Uterus (tissue), 4 donors: Measurements from ENCODE around the gene HTT. TPM values are rescaled to one million over a fixed set of nuclear protein-coding genes. Genes with fewer than 3 reads are reported as not detected.

Experiments used
- DNase-seq, 2 donors: peaks; one replicate each; pipeline ENCODE4 v3.0.0-alpha.2; 2019 to 2020
- H3K27ac ChIP-seq, 2 donors: fragments of 200-600 bp; sonication (generic); 1 replicate in 1 of 2; 2 replicates in 1 of 2; pipeline ENCODE4 v1.5.1; 2016 to 2018
- H3K27me3 ChIP-seq, 2 donors: fragments of 200-600 bp; sonication (generic); one replicate each; pipeline ENCODE4 v1.5.1; 2018 to 2019; ENCODE audit warnings: control low read depth in 1 of 2
- H3K36me3 ChIP-seq, 2 donors: fragments of 200-600 bp; sonication (generic); one replicate each; pipeline ENCODE4 v1.5.1; 2019; ENCODE audit warnings: control low read depth in 1 of 2
- H3K4me1 ChIP-seq, 2 donors: fragments of 200-600 bp; sonication (generic); one replicate each; pipeline ENCODE4 v1.5.1; 2018 to 2019; ENCODE audit warnings: control low read depth in 1 of 2
- H3K4me3 ChIP-seq, 2 donors: fragments of 200-600 bp; sonication (generic); 1 replicate in 1 of 2; 2 replicates in 1 of 2; pipeline ENCODE4 v1.5.1; 2018 to 2019; ENCODE audit warnings: mild to moderate bottlenecking in 1 of 2
- H3K9me3 ChIP-seq, 2 donors: fragments of 200-600 bp; sonication (generic); one replicate each; pipeline ENCODE4 v1.5.1; 2019; ENCODE audit warnings: control low read depth in 1 of 2
- CTCF ChIP-seq, 4 experiments: fragments of 200-600 bp in 2 of 4; fragments of 450-650 bp in 2 of 4; sonication (generic) in 2 of 4; IDR thresholded peaks; one replicate each; pipeline ENCODE4 v1.5.1; 2016 to 2019; ENCODE audit warnings: antibody characterized with exemption in 4 of 4, mild to moderate bottlenecking in 2 of 4, moderate library complexity in 1 of 4
- POLR2A ChIP-seq, 2 donors: fragments of 450-650 bp; IDR thresholded peaks; one replicate each; pipeline ENCODE4 v1.6.1; 2016; ENCODE audit warnings: antibody characterized with exemption in 2 of 2, mild to moderate bottlenecking in 1 of 2, moderate library complexity in 1 of 2
- intact Hi-C: fragments of 100-400 bp; cut with DNase I; formaldehyde crosslinking; loops from one replicate; pipeline ENCODE4 v1.15.1; 2023; ENCODE audit warnings: low total_unique reads
- total RNA-seq, 4 donors: library from RNA; depleted of rRNA in 3 of 4; stranded (reverse); fragments of >200 nt in 3 of 4; gene quantifications; one replicate each; pipeline versions ENCODE4 v1.1.0 to v1.2.4, GENCODE V29; 2014 to 2023
- donor health status: DM: yes; HTN: yes; CAD: no.

Gene HTT
- total RNA-seq, 4 donors from 2014 or later = 10.9 to 81.4 (median 49.8) TPM

- Histone ChIP-seq H3K4me1 (no peaks in the 10 kb centered on the region), H3K27ac (no peak overlapping the region), H3K4me3 (no peak overlapping the region), H3K27me3 (no peaks in the 10 kb centered on the region), H3K9me3 (no peaks in the 10 kb centered on the region), H3K36me3 (no peaks in the 10 kb centered on the region)
- intact Hi-C loops = no loop called here
- TF ChIP-seq CTCF (IDR thresholded peaks at IDR 0.05) = no peak
- TF ChIP-seq POLR2A (IDR thresholded peaks at IDR 0.05) = no peak
- DNase-seq = no peak
Measured at GRCh38 chr4:3200423-3201090, 126.1 kb downstream of the HTT start.

DNA sequence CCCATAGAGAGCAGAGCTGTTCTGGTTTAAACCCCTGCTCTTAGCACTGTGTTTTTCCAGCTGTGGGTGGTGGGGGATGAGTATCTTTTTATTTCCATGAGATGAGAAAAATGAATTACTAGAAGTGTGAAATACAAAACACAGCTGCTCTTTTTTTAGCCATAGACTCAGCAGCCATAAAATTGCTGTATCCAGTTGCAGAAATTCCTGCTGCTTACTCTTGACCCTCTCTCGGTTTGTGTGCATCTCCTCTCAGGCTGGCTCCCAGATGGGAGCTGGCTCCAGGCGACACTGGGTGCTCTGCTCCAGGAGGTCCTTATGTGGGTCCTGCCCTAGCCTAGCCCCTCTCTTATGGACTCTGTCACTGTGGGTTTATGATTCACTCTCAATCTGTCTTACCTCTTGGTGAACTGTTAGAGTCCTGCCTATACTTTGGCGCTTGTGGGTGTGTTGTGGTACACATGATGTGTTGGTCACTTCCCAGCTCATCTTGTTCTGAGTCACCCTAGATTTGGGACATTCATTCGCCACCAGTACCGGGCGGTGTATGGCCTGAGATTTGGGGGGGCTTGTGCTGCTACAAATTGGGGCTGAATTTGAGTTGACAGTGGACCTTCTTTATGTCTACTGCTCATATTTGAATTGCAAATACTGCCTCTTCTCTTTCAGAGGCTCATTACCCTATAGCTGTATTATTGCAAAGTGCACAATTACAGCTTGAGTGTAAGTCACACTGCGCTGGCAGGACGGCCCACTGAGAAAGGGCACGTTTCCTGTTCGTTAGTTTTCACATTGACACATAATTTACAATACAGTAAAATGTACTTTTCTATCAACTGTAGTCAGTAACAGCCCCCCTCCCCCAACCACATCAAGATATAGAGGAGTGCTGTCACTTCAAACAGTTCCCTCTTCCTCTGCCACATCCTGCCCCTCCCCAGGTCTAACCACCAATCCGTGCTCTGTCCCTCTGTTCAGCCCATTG is 127.5 kb downstream of the HTT start:
- DNase-seq = no peak
- intact Hi-C loops = no loop called here
- no peaks in the 10 kb centered on the region for H3K36me3 ChIP-seq
- TF ChIP-seq CTCF (IDR thresholded peaks at IDR 0.05) (no peak), POLR2A (IDR thresholded peaks at IDR 0.05) (no peak)
- H3K4me3 ChIP-seq = no peak overlapping the region
- no peaks in the 10 kb centered on the region for H3K9me3 ChIP-seq
- no peaks in the 10 kb centered on the region for H3K27me3 ChIP-seq
- H3K4me1 ChIP-seq = no peaks in the 10 kb centered on the region
- peak overlapping the region; percentile 9 to 75 for H3K27ac ChIP-seq

DNA sequence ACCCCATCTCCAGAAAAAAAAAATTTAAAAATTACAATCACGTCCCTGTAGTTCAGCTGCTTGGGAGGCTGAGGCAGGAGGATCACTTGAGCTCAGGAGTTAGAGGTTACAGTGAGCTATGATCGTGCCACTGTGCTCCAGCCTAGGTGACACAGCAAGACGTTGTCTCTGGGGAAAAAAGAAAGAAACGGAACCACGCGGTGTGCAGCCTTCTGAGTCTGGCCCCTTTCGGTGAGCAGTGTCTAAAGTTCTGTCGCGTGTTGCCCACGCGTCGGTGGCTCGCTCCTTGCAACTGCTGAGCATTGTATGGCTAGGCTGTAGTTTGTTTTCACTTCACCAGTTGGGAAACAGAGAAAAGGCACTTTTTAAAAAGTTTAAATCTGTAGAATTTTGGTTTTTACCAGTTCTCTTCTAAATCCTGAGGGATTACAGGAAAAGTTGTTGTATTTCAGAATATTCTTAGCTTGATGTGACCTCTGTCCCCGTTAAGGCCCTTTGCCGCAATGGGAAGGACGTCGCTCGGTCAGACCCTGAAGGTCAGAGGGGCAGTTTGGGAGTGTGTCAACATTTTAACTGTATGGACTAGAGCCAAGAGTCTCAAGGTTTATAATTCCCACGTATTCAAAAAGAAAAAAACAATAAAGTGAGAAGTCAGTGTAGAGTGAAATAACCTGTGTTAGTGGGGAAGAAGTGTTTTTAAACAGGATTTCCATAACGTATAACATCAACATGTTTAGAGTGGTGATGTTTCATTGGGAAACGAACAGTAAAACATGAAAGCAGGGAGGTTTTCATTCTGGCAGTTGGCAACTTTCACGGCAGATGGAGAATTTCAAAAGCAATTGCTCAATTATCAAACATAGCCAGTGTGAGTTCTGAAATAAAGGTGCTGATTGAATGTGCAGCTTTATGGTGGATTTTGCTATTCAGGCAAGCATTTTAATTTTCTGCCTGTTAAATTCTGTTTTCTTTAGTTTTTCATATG is 128.6 kb downstream of the HTT start:
- intact Hi-C loops = no loop called here
- Histone ChIP-seq H3K27me3 (no peaks in the 10 kb centered on the region), H3K27ac (peak overlapping the region; percentile 61 to 75), H3K4me1 (no peaks in the 10 kb centered on the region), H3K36me3 (no peaks in the 10 kb centered on the region), H3K9me3 (no peaks in the 10 kb centered on the region), H3K4me3 (no peak overlapping the region)
- peak; percentile 36 to 42 for DNase-seq
- TF ChIP-seq POLR2A (IDR thresholded peaks at IDR 0.05) (no peak), CTCF (IDR thresholded peaks at IDR 0.05) (no peak)

DNA sequence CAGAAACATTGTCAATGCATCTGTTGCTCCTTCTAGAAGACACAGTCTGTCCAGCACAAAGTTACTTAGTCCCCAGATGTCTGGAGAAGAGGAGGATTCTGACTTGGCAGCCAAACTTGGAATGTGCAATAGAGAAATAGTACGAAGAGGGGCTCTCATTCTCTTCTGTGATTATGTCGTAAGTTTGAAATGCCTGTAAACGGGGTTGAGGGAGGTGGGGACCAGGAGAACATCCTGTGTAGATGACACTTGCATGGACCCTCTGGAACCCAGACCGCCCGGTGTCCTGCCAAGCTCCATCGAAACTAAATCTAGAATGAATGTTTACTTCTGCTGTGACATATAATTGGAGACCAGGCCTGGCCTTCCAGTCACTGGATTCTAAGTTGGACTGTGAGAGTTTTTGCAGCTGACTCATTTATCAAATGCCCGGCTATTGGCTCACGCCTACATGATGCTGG is 129.5 kb downstream of the HTT start:
- Histone ChIP-seq H3K27me3 (no peaks in the 10 kb centered on the region), H3K9me3 (no peaks in the 10 kb centered on the region), H3K27ac (peak overlapping the region; percentile 61 to 75), H3K36me3 (no peaks in the 10 kb centered on the region), H3K4me1 (no peaks in the 10 kb centered on the region), H3K4me3 (no peak overlapping the region)
- no peak for TF ChIP-seq POLR2A (IDR thresholded peaks at IDR 0.05)
- TF ChIP-seq CTCF (IDR thresholded peaks at IDR 0.05) = no peak
- DNase-seq = peak; percentile 57 to 74
- intact Hi-C loops = no loop called here
